ENCODE measurements around the gene GUK1.

GRCh38 chr1:228166170-228166936, 26.3 kb downstream of the GUK1 start:
- TF ChIP-seq EZH2phosphoT487 (IDR thresholded peaks at IDR 0.05; ENCODE audit: unreplicated experiment) (no peak), POLR2AphosphoS5 (IDR thresholded peaks at IDR 0.05; ENCODE audit: low read depth) (no peak), CTCF (conservative IDR thresholded peaks at IDR 0.05; ENCODE audit: low read depth in 2 of 2) (peak; percentile 27 to 61; a peak in 3 of 4 replicates), EZH2 (IDR thresholded peaks at IDR 0.05; ENCODE audit: low read depth, unreplicated experiment) (no peak), JUNB (IDR thresholded peaks at IDR 0.05; ENCODE audit: unreplicated experiment) (no peak)
- TF ChIP-seq, protein P1, sequence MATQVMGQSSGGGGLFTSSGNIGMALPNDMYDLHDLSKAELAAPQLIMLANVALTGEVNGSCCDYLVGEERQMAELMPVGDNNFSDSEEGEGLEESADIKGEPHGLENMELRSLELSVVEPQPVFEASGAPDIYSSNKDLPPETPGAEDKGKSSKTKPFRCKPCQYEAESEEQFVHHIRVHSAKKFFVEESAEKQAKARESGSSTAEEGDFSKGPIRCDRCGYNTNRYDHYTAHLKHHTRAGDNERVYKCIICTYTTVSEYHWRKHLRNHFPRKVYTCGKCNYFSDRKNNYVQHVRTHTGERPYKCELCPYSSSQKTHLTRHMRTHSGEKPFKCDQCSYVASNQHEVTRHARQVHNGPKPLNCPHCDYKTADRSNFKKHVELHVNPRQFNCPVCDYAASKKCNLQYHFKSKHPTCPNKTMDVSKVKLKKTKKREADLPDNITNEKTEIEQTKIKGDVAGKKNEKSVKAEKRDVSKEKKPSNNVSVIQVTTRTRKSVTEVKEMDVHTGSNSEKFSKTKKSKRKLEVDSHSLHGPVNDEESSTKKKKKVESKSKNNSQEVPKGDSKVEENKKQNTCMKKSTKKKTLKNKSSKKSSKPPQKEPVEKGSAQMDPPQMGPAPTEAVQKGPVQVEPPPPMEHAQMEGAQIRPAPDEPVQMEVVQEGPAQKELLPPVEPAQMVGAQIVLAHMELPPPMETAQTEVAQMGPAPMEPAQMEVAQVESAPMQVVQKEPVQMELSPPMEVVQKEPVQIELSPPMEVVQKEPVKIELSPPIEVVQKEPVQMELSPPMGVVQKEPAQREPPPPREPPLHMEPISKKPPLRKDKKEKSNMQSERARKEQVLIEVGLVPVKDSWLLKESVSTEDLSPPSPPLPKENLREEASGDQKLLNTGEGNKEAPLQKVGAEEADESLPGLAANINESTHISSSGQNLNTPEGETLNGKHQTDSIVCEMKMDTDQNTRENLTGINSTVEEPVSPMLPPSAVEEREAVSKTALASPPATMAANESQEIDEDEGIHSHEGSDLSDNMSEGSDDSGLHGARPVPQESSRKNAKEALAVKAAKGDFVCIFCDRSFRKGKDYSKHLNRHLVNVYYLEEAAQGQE (IDR thresholded peaks at IDR 0.05; ENCODE audit: unreplicated experiment), result no peak

All from GM23338 (cell line).